Colonic mucosa (tissue), 4 donors: ENCODE results near the gene PLG. TPM values are rescaled to one million over a fixed set of nuclear protein-coding genes. Genes with fewer than 3 reads are reported as not detected.
"Not testable (repeated sequence)": the region's sequence is repeated elsewhere in the genome, so short reads cannot be mapped to it uniquely, and the experiment has no call there.

Experiments used
- DNase-seq: peaks from one replicate; pipeline ENCODE4 v3.0.0-alpha.2; 2020
- H3K27ac ChIP-seq: fragments of 200-600 bp; one replicate; pipeline ENCODE4 v1.8.0; 2021
- H3K27me3 ChIP-seq: fragments of 200-600 bp; one replicate; pipeline ENCODE4 v1.8.0; 2021
- H3K36me3 ChIP-seq: fragments of 200-600 bp; one replicate; pipeline ENCODE4 v1.8.0; 2021
- H3K4me1 ChIP-seq: fragments of 200-600 bp; one replicate; pipeline ENCODE4 v1.8.0; 2021; ENCODE audit warnings: mild to moderate bottlenecking
- H3K4me3 ChIP-seq: fragments of 200-600 bp; one replicate; pipeline ENCODE4 v1.8.0; 2021
- H3K9ac ChIP-seq, 2 donors: one replicate each; pipeline ENCODE4 v1.7.0; 2013; ENCODE audit warnings: control low read depth in 2 of 2, low read depth in 2 of 2, low read length in 2 of 2
- H3K9me3 ChIP-seq: fragments of 200-600 bp; one replicate; pipeline ENCODE4 v1.8.0; 2021
- CTCF ChIP-seq: fragments of 200-600 bp; IDR thresholded peaks from one replicate; pipeline ENCODE4 v1.8.0; 2022; ENCODE audit warnings: antibody characterized with exemption, mild to moderate bottlenecking
- intact Hi-C: fragments of 100-400 bp; cut with DNase I; formaldehyde crosslinking; loops from one replicate; pipeline ENCODE4 v1.14.1; 2022
- total RNA-seq, 2 donors: library from RNA; stranded (reverse); fragmentation: NEBNext Ultra II Directional in 1 of 2; extraction: Animal tissue kit (Norgen Biotek cat#: 25700) in 1 of 2; gene quantifications; one replicate each; pipeline ENCODE4 v1.2.1, GENCODE V29; 2021
- donor health status: healthy.
- donor health status: DM: no; HTN: no; CAD: no.
- donor health status: DM: no; HTN: no; CAD: no.

The PLG gene
- total RNA-seq, 2 donors from 2014 or later = 0.16 to 1.3 TPM

GRCh38 chr6:160783741-160784140 is 81.7 kb downstream of the PLG start:
- intact Hi-C loops = no loop called here
- H3K4me3 ChIP-seq = no peak overlapping the region
- no peak for TF ChIP-seq CTCF
- H3K27me3 ChIP-seq = no peaks in the 10 kb centered on the region
- H3K9me3 ChIP-seq = no peaks in the 10 kb centered on the region
- no peak for DNase-seq
- H3K27ac ChIP-seq = no peak overlapping the region
- H3K9ac ChIP-seq = no peak overlapping the region
- H3K36me3 ChIP-seq = no peaks in the 10 kb centered on the region
- H3K4me1 ChIP-seq = no peaks in the 10 kb centered on the region

GRCh38 chr6:160788126-160788525 is 86.1 kb downstream of the PLG start:
- H3K36me3 ChIP-seq, H3K4me1 ChIP-seq, DNase-seq, H3K27ac ChIP-seq, H3K4me3 ChIP-seq, H3K9me3 ChIP-seq, H3K9ac ChIP-seq, intact Hi-C loops, H3K27me3 ChIP-seq: not testable (repeated sequence)

DNA sequence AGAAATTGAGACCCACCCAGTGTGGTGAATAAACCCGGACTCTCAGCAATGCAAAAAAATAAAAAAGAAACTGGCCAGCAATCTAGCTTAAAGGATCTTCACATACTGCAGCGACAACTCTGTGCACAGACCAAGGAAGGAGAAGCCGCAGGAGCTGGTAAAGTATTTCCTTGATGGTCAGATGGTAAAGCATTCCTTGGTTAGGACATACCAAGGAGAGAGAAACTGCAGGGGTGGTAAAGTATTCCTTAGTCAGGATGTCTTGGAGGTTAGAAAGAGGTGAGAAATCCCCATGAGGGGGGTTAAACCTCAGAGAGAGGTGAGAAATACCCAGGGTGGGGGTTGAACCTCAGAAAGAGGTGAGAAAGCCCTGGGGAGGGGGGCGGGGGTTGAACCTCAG is 86.8 kb downstream of the PLG start:
- Histone ChIP-seq H3K4me3 (no peak overlapping the region), H3K27ac (no peak overlapping the region)
- no peak for TF ChIP-seq CTCF

DNA sequence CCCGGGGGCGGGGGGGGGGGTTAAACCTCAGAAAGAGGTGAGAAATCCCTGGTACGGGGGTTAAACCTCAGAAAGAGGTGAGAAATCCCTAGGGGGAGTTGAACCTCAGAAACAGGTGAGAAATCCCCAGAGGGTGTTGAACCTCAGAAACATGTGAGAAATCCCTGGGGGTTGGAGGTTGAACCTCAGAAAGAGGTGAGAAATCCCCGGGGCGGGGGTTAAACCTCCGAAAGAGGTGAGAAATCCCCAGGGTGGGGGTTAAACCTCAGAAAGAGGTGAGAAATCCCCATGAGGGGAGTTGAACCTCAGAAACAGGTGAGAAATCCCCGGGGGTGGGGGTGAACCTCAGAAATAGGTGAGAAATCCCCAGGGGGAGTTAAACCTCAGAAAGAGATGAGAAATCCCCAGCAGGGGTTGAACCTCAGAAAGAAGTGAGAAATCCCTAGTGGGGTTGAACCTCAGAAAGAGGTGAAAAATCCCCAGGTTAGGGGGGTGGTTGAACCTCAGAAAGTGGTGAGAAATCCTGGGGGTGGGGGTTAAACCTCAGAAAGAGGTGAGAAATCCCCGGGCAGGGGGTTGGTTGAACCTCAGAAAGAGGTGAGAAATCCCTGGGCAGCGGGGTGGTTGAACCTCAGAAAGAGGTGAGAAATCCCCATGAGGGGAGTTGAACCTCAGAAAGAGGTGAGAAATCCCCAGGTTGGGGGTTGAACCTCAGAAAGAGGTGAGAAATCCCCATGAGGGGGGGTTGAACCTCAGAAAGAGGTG is 87.4 kb downstream of the PLG start:
- DNase-seq = no peak
- TF ChIP-seq CTCF = no peak
- H3K9me3 ChIP-seq = no peaks in the 10 kb centered on the region
- H3K36me3 ChIP-seq = no peaks in the 10 kb centered on the region
- H3K4me3 ChIP-seq = no peak overlapping the region
- H3K27ac ChIP-seq = no peak overlapping the region
- H3K4me1 ChIP-seq = no peaks in the 10 kb centered on the region
- H3K27me3 ChIP-seq = no peaks in the 10 kb centered on the region
- H3K9ac ChIP-seq = no peak overlapping the region
- intact Hi-C loops = no loop called here

More for the DNA sequence above, 86.8 kb downstream of the PLG start:
- Histone ChIP-seq H3K36me3 (no peaks in the 10 kb centered on the region), H3K4me1 (no peaks in the 10 kb centered on the region), H3K9ac (no peak overlapping the region), H3K9me3 (no peaks in the 10 kb centered on the region), H3K27me3 (no peaks in the 10 kb centered on the region)
- DNase-seq = no peak
- intact Hi-C loops = no loop called here

GRCh38 chr6:160790028-160790792 is 88.2 kb downstream of the PLG start:
- Histone ChIP-seq H3K4me3 (no peak overlapping the region), H3K9ac (no peak overlapping the region), H3K9me3 (no peaks in the 10 kb centered on the region), H3K36me3 (no peaks in the 10 kb centered on the region), H3K4me1 (no peaks in the 10 kb centered on the region), H3K27ac (no peak overlapping the region), H3K27me3 (no peaks in the 10 kb centered on the region)
- intact Hi-C loops = no loop called here
- DNase-seq = no peak
- TF ChIP-seq CTCF = no peak

- TF ChIP-seq CTCF = no peak
- DNase-seq = no peak
- H3K9me3 ChIP-seq = no peaks in the 10 kb centered on the region
- intact Hi-C loops = no loop called here
- no peak overlapping the region for H3K9ac ChIP-seq
- no peaks in the 10 kb centered on the region for H3K4me1 ChIP-seq
- no peaks in the 10 kb centered on the region for H3K27me3 ChIP-seq
- H3K36me3 ChIP-seq = no peaks in the 10 kb centered on the region
- no peak overlapping the region for H3K4me3 ChIP-seq
- no peak overlapping the region for H3K27ac ChIP-seq
These were observed 89.4 kb downstream of the PLG start for GRCh38 chr6:160791459-160791858.
